Neural cell (in vitro differentiated cells): Measurements from ENCODE around the gene INPP5A. TPM values are rescaled to one million over a fixed set of nuclear protein-coding genes. Genes with fewer than 3 reads are reported as not detected.

ENCODE experiments used
- H2AFZ ChIP-seq: fragments of 200-600, 300-800 bp; sonication (generic), shearing (Covaris generic); 2 replicates; pipeline ENCODE4 v1.6.0; 2014; ENCODE audit warnings: low read depth, mild to moderate bottlenecking, antibody characterized with exemption, low read length, moderate library complexity
- H3F3A ChIP-seq: fragments of 200-600 bp; shearing (Covaris generic); 2 replicates; pipeline ENCODE4 v1.6.1; 2016; ENCODE audit warnings: mild to moderate bottlenecking, moderate library complexity, mixed read lengths, antibody characterized with exemption, low read length; ENCODE audit not compliant: insufficient read depth, poor library complexity, severe bottlenecking
- H3K27ac ChIP-seq: fragments of 200-600, 300-800 bp; sonication (generic), shearing (Covaris generic); 2 replicates; pipeline ENCODE4 v1.5.1; 2014; ENCODE audit warnings: mild to moderate bottlenecking, low read length, moderate library complexity
- H3K27me3 ChIP-seq: fragments of 300-800, 200-600 bp; sonication (generic), shearing (Covaris generic); 2 replicates; pipeline ENCODE4 v1.6.0; 2014; ENCODE audit warnings: mild to moderate bottlenecking, low read depth, low read length, moderate library complexity; ENCODE audit not compliant: insufficient read depth
- H3K36me3 ChIP-seq: fragments of 300-800, 200-600 bp; sonication (generic), shearing (Covaris generic); 2 replicates; pipeline ENCODE4 v1.5.1; 2014; ENCODE audit warnings: mild to moderate bottlenecking, antibody characterized with exemption, low read length, moderate library complexity; ENCODE audit not compliant: insufficient read depth
- H3K4me2 ChIP-seq: fragments of 300-800, 200-600 bp; sonication (generic), shearing (Covaris generic); 2 replicates; pipeline ENCODE4 v1.6.0; 2014; ENCODE audit warnings: mild to moderate bottlenecking, low read length
- H3K4me3 ChIP-seq: fragments of 300-800, 200-600 bp; sonication (generic), shearing (Covaris generic); 2 replicates; pipeline ENCODE4 v1.5.1; 2014; ENCODE audit warnings: mild to moderate bottlenecking, low read length, moderate library complexity
- H3K79me2 ChIP-seq: fragments of 200-600 bp; shearing (Covaris generic); replicated peaks from 2 replicates; pipeline ENCODE4 v1.6.0; 2014; ENCODE audit warnings: mild to moderate bottlenecking, low read length, moderate library complexity; ENCODE audit not compliant: insufficient read depth
- H3K9ac ChIP-seq: fragments of 300-800, 200-600 bp; sonication (generic), shearing (Covaris generic); 2 replicates; pipeline ENCODE4 v1.6.1; 2016; ENCODE audit warnings: mild to moderate bottlenecking, low read length, mixed read lengths
- H3K9me2 ChIP-seq: fragments of 200-600 bp; shearing (Covaris generic); 2 replicates; pipeline ENCODE4 v1.6.1; 2016; ENCODE audit warnings: mild to moderate bottlenecking, low read length, mixed read lengths; ENCODE audit not compliant: insufficient read depth
- H3K9me3 ChIP-seq: fragments of 200-600, 300-800 bp; sonication (generic), shearing (Covaris generic); 2 replicates; pipeline ENCODE4 v1.6.1; 2016; ENCODE audit warnings: mild to moderate bottlenecking, mixed run types, low read length, moderate library complexity, mixed read lengths
- H4K20me1 ChIP-seq: fragments of 200-600 bp; shearing (Covaris generic); 2 replicates; pipeline ENCODE4 v1.6.1; 2016; ENCODE audit warnings: mild to moderate bottlenecking, mixed run types; ENCODE audit not compliant: insufficient read depth
- EP300 ChIP-seq: fragments of 450-650 bp; conservative IDR thresholded peaks from 2 replicates; pipeline ENCODE4 v1.6.1; 2014; ENCODE audit warnings: antibody characterized with exemption, mild to moderate bottlenecking, moderate library complexity; ENCODE audit not compliant: poor library complexity, severe bottlenecking
- EZH2 ChIP-seq: fragments of 200-600, 300-800 bp; shearing (Covaris generic), sonication (generic); IDR thresholded peaks from 2 replicates; pipeline ENCODE4 v1.6.1; 2014; ENCODE audit warnings: antibody characterized with exemption, low read length, borderline replicate concordance, mild to moderate bottlenecking; ENCODE audit not compliant: insufficient read depth, poor library complexity, severe bottlenecking
- MXI1 ChIP-seq: fragments of 450-650 bp; conservative IDR thresholded peaks from 2 replicates; pipeline ENCODE4 v1.6.1; 2014; ENCODE audit warnings: antibody characterized with exemption, mild to moderate bottlenecking; ENCODE audit not compliant: poor library complexity, severe bottlenecking
- POLR2AphosphoS5 ChIP-seq: IDR thresholded peaks from 2 replicates; pipeline ENCODE4 v1.6.1; 2012
- RAD21 ChIP-seq: fragments of 450-650 bp; conservative IDR thresholded peaks from 2 replicates; pipeline ENCODE4 v1.6.1; 2014; ENCODE audit warnings: antibody characterized with exemption, mild to moderate bottlenecking, moderate library complexity
- SMC3 ChIP-seq: fragments of 450-650 bp; conservative IDR thresholded peaks from 2 replicates; pipeline ENCODE4 v1.6.1; 2014; ENCODE audit warnings: antibody characterized with exemption, mild to moderate bottlenecking, moderate library complexity; ENCODE audit not compliant: poor library complexity
- TAF1 ChIP-seq: IDR thresholded peaks from 2 replicates; pipeline ENCODE4 v1.6.1; 2012; ENCODE audit warnings: low read depth
- polyA plus RNA-seq: library from polyadenylated mRNA; depleted of rRNA; stranded (reverse); fragments of >200 nt; gene quantifications from 2 replicates; pipeline ENCODE4 v1.2.3, GENCODE V29; 2014
- TF ChIP-seq, protein P1 (sequence below): fragments of 450-650 bp; IDR thresholded peaks from 2 replicates; pipeline ENCODE4 v1.5.1; 2014; ENCODE audit warnings: antibody characterized with exemption, mild to moderate bottlenecking, moderate library complexity; ENCODE audit not compliant: poor library complexity, severe bottlenecking
- TF ChIP-seq, protein P2 (sequence below): IDR thresholded peaks from 2 replicates; pipeline ENCODE4 v1.6.1; 2012; ENCODE audit warnings: borderline replicate concordance

Gene INPP5A
- polyA plus RNA-seq, 1 donor from 2014 or later = 48.8 TPM

DNA sequence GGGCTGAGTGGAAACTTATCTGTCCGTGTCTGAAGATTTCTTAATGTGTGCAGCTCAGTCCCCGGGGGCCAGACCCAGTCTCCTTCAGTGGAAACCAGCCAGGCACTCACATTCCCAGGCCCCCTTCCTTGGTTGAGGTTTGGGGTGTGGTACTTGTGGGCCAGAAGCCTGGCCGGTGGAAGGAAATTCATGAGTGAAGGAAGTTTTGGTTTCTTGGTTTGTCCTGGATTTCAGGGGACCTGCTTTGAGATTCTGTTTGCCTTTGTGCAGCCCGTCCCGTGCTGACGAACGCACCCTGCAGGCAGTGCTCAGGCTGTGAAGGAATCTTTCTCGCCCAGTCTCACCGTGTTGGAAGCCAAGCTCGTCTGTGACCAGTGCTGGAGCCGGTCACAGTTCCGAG, 2.9 kb downstream of the INPP5A start:
- Histone ChIP-seq H3K9ac (peak overlapping the region; percentile 4), H3K9me2 (no peaks in the 10 kb centered on the region), H3K9me3 (no peaks in the 10 kb centered on the region), H3K36me3 (no peaks in the 10 kb centered on the region), H3K4me2 (peak overlapping the region; percentile 52), H3K79me2 (peaks cover 28% of the 10 kb centered on the region), H2AFZ (no peak overlapping the region), H3F3A (peaks cover 4% of the 10 kb centered on the region), H3K27ac (no peak overlapping the region), H4K20me1 (no peaks in the 10 kb centered on the region), H3K4me3 (peak overlapping the region; percentile 75), H3K27me3 (no peaks in the 10 kb centered on the region)
- TF ChIP-seq EZH2 (no peak), RAD21 (no peak), POLR2AphosphoS5 (no peak), SMC3 (no peak), TAF1 (no peak), MXI1 (no peak), EP300 (no peak)
- TF ChIP-seq, protein P1, sequence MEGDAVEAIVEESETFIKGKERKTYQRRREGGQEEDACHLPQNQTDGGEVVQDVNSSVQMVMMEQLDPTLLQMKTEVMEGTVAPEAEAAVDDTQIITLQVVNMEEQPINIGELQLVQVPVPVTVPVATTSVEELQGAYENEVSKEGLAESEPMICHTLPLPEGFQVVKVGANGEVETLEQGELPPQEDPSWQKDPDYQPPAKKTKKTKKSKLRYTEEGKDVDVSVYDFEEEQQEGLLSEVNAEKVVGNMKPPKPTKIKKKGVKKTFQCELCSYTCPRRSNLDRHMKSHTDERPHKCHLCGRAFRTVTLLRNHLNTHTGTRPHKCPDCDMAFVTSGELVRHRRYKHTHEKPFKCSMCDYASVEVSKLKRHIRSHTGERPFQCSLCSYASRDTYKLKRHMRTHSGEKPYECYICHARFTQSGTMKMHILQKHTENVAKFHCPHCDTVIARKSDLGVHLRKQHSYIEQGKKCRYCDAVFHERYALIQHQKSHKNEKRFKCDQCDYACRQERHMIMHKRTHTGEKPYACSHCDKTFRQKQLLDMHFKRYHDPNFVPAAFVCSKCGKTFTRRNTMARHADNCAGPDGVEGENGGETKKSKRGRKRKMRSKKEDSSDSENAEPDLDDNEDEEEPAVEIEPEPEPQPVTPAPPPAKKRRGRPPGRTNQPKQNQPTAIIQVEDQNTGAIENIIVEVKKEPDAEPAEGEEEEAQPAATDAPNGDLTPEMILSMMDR = no peak
- TF ChIP-seq, protein P2, sequence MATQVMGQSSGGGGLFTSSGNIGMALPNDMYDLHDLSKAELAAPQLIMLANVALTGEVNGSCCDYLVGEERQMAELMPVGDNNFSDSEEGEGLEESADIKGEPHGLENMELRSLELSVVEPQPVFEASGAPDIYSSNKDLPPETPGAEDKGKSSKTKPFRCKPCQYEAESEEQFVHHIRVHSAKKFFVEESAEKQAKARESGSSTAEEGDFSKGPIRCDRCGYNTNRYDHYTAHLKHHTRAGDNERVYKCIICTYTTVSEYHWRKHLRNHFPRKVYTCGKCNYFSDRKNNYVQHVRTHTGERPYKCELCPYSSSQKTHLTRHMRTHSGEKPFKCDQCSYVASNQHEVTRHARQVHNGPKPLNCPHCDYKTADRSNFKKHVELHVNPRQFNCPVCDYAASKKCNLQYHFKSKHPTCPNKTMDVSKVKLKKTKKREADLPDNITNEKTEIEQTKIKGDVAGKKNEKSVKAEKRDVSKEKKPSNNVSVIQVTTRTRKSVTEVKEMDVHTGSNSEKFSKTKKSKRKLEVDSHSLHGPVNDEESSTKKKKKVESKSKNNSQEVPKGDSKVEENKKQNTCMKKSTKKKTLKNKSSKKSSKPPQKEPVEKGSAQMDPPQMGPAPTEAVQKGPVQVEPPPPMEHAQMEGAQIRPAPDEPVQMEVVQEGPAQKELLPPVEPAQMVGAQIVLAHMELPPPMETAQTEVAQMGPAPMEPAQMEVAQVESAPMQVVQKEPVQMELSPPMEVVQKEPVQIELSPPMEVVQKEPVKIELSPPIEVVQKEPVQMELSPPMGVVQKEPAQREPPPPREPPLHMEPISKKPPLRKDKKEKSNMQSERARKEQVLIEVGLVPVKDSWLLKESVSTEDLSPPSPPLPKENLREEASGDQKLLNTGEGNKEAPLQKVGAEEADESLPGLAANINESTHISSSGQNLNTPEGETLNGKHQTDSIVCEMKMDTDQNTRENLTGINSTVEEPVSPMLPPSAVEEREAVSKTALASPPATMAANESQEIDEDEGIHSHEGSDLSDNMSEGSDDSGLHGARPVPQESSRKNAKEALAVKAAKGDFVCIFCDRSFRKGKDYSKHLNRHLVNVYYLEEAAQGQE = no peak

- no peak for TF ChIP-seq MXI1
- TF ChIP-seq EP300 = no peak
- no peak for TF ChIP-seq SMC3
- TF ChIP-seq, protein P2 = no peak
- no peak for TF ChIP-seq TAF1
- TF ChIP-seq RAD21 = no peak
- TF ChIP-seq POLR2AphosphoS5 = no peak
- no peak for TF ChIP-seq EZH2
- no peak overlapping the region for H2AFZ ChIP-seq
- no peaks in the 10 kb centered on the region for H3K27me3 ChIP-seq
- no peak overlapping the region for H3K9ac ChIP-seq
- peaks cover 28% of the 10 kb centered on the region for H3K79me2 ChIP-seq
- H3K9me3 ChIP-seq = no peaks in the 10 kb centered on the region
- no peak overlapping the region for H3K4me3 ChIP-seq
- H3K4me2 ChIP-seq = no peak overlapping the region
- peaks cover 4% of the 10 kb centered on the region for H3F3A ChIP-seq
- H3K27ac ChIP-seq = no peak overlapping the region
- H3K9me2 ChIP-seq = no peaks in the 10 kb centered on the region
- H4K20me1 ChIP-seq = no peaks in the 10 kb centered on the region
- H3K36me3 ChIP-seq = no peaks in the 10 kb centered on the region
Measured at GRCh38 chr10:132541129-132541528, 3.5 kb downstream of the INPP5A start.
